Endodermal cell (in vitro differentiated cells): ENCODE results near the gene UMODL1. TPM values are rescaled to one million over a fixed set of nuclear protein-coding genes. Genes with fewer than 3 reads are reported as not detected.

ENCODE experiments used
- DNase-seq: peaks from one replicate; pipeline ENCODE4 v3.0.0-alpha.2; 2017
- H3K27ac ChIP-seq: 2 replicates; pipeline ENCODE4 v1.5.1; 2013; ENCODE audit warnings: mild to moderate bottlenecking, low read depth, low read length, moderate library complexity
- H3K27me3 ChIP-seq: 2 replicates; pipeline ENCODE4 v1.6.1; 2013; ENCODE audit warnings: mild to moderate bottlenecking, low read length, moderate library complexity; ENCODE audit not compliant: insufficient read depth, control insufficient read depth, poor library complexity, severe bottlenecking
- H3K36me3 ChIP-seq: 2 replicates; pipeline ENCODE4 v1.7.0; 2013; ENCODE audit warnings: mild to moderate bottlenecking, low read length, moderate library complexity; ENCODE audit not compliant: control insufficient read depth, insufficient read depth
- H3K4me1 ChIP-seq: one replicate; pipeline ENCODE4 v1.7.0; 2013; ENCODE audit warnings: low read length; ENCODE audit not compliant: control insufficient read depth, insufficient read depth
- H3K4me3 ChIP-seq: 2 replicates; pipeline ENCODE4 v1.5.1; 2013; ENCODE audit warnings: mild to moderate bottlenecking, low read length, moderate library complexity
- H3K9ac ChIP-seq: 2 replicates; pipeline ENCODE4 v1.6.1; 2013; ENCODE audit warnings: mild to moderate bottlenecking, low read length, moderate library complexity; ENCODE audit not compliant: poor library complexity, severe bottlenecking; ENCODE audit errors: extremely low read depth
- H3K9me3 ChIP-seq: 2 replicates; pipeline ENCODE4 v1.6.1; 2013; ENCODE audit warnings: mild to moderate bottlenecking, low read length, moderate library complexity; ENCODE audit not compliant: control insufficient read depth
- H3K27ac Mint-ChIP-seq: 2 replicates; pipeline ENCODE4 v1.8.0; 2020; ENCODE audit warnings: mixed read lengths
- H3K27me3 Mint-ChIP-seq: 2 replicates; pipeline ENCODE4 v1.8.0; 2021; ENCODE audit warnings: mild to moderate bottlenecking, mixed read lengths; ENCODE audit not compliant: insufficient read depth
- H3K36me3 Mint-ChIP-seq: 2 replicates; pipeline ENCODE4 v1.8.0; 2020; ENCODE audit warnings: low read depth, mixed read lengths
- H3K4me1 Mint-ChIP-seq: 2 replicates; pipeline ENCODE4 v1.8.0; 2020; ENCODE audit warnings: mixed read lengths
- H3K4me3 Mint-ChIP-seq: 2 replicates; pipeline ENCODE4 v1.8.0; 2020; ENCODE audit warnings: mild to moderate bottlenecking, moderate library complexity, mixed read lengths
- H3K9me3 Mint-ChIP-seq: 2 replicates; pipeline ENCODE4 v1.8.0; 2020; ENCODE audit warnings: mild to moderate bottlenecking, mixed read lengths
- WGBS, 2 experiments: methylation state at CpG; one replicate each; pipeline versions ENCODE4 v1.1.5 to v1.1.7; 2013; ENCODE audit warnings: missing lambda C conversion rate in 2 of 2, mixed read lengths in 1 of 2; ENCODE audit not compliant: insufficient coverage in 1 of 2, insufficient read length in 1 of 2; 5-methylcytosine and 5-hydroxymethylcytosine counted together
- total RNA-seq, 2 donors: library from RNA; stranded (reverse); fragmentation: NEBNext Ultra II Directional in 1 of 2; extraction: Animal tissue kit (Norgen Biotek cat#: 25700) in 1 of 2; gene quantifications; 2 replicates in 1 of 2; 3 replicates in 1 of 2; pipeline ENCODE4 v1.2.1, GENCODE V29; 2021
- TF ChIP-seq, protein P1 (sequence below): fragments of 200-600 bp; sonication (generic); conservative IDR thresholded peaks from 2 replicates; pipeline ENCODE4 v1.5.0; 2021; ENCODE audit warnings: antibody characterized with exemption, mild to moderate bottlenecking

The UMODL1 gene
- total RNA-seq, 2 donors from 2014 or later, result 0.24 to 0.49 TPM

DNA sequence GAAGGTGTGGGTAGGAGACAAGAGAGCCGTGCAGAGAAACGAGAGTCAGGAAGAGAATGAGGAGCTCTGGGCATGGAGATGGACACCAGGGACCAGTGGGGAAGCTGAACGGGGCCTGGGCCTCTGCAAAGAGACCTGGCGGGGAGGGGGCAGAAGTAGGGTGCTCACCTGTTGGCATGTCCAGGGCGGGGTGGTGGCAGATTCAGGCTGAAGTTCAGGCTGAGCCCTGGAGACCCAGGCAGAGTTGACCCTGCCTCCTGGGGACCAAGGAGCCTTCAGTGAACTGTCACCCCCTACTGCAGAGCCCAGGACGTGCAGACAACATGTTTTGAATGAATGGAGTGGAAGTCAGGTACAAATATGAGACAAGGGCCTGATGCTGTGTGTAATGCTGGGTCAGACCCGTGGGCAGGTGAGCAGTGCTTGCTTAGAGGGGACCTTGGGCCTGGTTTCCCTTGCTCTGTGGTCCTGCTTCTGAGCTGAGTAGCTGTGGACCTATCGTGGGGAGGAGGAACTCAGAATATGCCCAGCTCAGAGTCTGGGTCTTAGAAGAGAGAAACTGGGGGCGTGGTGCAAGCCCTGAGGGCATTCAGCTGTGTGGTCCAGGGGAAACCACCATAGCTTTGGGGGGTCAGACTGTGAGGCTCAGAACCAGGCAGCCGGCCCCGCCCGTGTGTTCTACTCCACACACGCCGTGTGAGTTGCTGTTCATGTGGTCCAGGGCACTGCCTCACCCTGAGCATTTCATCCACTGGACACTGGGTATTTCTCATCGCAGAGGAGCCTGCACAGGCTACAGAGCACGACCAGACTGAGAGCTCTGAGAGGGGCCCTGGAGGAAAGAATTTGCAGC, 21.3 kb upstream of the UMODL1 start:
- Mint-ChIP-seq H3K4me1 (no peaks in the 10 kb centered on the region), H3K27me3 (peaks cover 6% of the 10 kb centered on the region), H3K4me3 (no peak overlapping the region), H3K36me3 (no peaks in the 10 kb centered on the region), H3K9me3 (peaks cover 14% of the 10 kb centered on the region), H3K27ac (no peak overlapping the region)
- H3K4me3 ChIP-seq, result no peak overlapping the region
- H3K9ac ChIP-seq, result no peak overlapping the region
- TF ChIP-seq, protein P1, sequence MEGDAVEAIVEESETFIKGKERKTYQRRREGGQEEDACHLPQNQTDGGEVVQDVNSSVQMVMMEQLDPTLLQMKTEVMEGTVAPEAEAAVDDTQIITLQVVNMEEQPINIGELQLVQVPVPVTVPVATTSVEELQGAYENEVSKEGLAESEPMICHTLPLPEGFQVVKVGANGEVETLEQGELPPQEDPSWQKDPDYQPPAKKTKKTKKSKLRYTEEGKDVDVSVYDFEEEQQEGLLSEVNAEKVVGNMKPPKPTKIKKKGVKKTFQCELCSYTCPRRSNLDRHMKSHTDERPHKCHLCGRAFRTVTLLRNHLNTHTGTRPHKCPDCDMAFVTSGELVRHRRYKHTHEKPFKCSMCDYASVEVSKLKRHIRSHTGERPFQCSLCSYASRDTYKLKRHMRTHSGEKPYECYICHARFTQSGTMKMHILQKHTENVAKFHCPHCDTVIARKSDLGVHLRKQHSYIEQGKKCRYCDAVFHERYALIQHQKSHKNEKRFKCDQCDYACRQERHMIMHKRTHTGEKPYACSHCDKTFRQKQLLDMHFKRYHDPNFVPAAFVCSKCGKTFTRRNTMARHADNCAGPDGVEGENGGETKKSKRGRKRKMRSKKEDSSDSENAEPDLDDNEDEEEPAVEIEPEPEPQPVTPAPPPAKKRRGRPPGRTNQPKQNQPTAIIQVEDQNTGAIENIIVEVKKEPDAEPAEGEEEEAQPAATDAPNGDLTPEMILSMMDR, result no peak
- no peak overlapping the region for H3K27ac ChIP-seq
- DNase-seq, result no peak
- WGBS, 2 experiments, result 92 to 93% methylated on average over 10 to 16 of the region's 16 CpGs
- H3K4me1 ChIP-seq, result no peaks in the 10 kb centered on the region
- no peaks in the 10 kb centered on the region for H3K27me3 ChIP-seq
- no peaks in the 10 kb centered on the region for H3K36me3 ChIP-seq
- peaks cover 7% of the 10 kb centered on the region for H3K9me3 ChIP-seq

DNA sequence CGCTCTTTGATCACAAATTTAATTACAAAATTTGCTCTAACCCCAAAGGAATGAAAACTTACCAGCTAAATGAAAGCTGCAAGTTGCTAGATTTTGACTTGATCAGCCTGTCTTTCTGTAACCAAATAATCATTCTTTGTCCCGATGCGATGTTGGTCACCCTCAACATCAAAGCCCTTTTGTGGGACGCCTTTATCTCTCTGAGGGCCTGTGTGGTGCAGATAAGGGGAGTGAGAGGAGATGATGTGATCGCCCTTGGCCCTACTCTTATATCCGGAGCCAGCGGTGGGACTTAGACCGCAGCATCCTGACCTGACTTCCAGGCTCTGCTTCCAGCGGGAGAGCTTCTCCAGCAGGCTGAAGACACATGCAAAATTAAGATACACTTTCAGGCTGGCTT, 19.3 kb upstream of the UMODL1 start:
- Histone ChIP-seq H3K9me3 (peaks cover 7% of the 10 kb centered on the region), H3K36me3 (no peaks in the 10 kb centered on the region), H3K27me3 (no peaks in the 10 kb centered on the region), H3K4me1 (no peaks in the 10 kb centered on the region), H3K9ac (no peak overlapping the region), H3K4me3 (no peak overlapping the region), H3K27ac (no peak overlapping the region)
- DNase-seq, result no peak
- peaks cover 11% of the 10 kb centered on the region for H3K4me1 Mint-ChIP-seq
- WGBS, 2 experiments, result 84% methylated on average over 9 of the region's 9 CpGs; no CpG with 5 or more reads in 1 of the 2 experiments
- H3K9me3 Mint-ChIP-seq, result peaks cover 14% of the 10 kb centered on the region
- TF ChIP-seq, protein P1, result no peak
- no peaks in the 10 kb centered on the region for H3K36me3 Mint-ChIP-seq
- H3K27ac Mint-ChIP-seq, result no peak overlapping the region
- H3K4me3 Mint-ChIP-seq, result no peak overlapping the region
- peaks cover 10% of the 10 kb centered on the region for H3K27me3 Mint-ChIP-seq

DNA sequence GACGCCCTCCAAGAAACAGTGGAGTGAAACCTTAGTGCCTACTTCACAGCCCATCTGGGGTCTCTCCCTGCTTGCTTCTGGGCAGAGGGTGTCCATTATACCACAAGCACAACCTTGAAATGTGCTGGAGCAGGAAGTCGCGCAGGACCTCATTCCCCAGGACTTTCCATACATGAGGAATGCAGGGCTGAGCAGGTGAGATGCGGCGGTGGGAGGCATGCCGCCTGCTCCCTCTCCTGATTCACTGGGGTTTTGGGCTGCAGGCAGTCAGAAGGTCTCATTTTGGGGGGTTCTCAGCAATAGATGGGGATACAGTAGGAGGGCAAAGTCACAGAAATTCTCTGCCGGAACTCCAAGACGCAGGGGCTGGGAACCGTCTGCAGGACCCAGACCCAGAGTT, 15.7 kb upstream of the UMODL1 start:
- WGBS, 2 experiments, result 75 to 80% methylated on average over 4 to 9 of the region's 9 CpGs
- Histone ChIP-seq H3K36me3 (no peaks in the 10 kb centered on the region), H3K4me1 (peaks cover 6% of the 10 kb centered on the region), H3K9ac (no peak overlapping the region), H3K27me3 (no peaks in the 10 kb centered on the region), H3K4me3 (no peak overlapping the region), H3K27ac (no peak overlapping the region), H3K9me3 (peaks cover 7% of the 10 kb centered on the region)
- TF ChIP-seq, protein P1, result no peak
- no peaks in the 10 kb centered on the region for H3K36me3 Mint-ChIP-seq
- H3K9me3 Mint-ChIP-seq, result peaks cover 14% of the 10 kb centered on the region
- H3K4me3 Mint-ChIP-seq, result no peak overlapping the region
- H3K4me1 Mint-ChIP-seq, result peaks cover 23% of the 10 kb centered on the region
- peaks cover 10% of the 10 kb centered on the region for H3K27me3 Mint-ChIP-seq
- DNase-seq, result no peak
- no peak overlapping the region for H3K27ac Mint-ChIP-seq
